HEK293 (cell line): ENCODE results near the gene DCAF6.

ENCODE experiments used
- CTCF ChIA-PET: fragments of 350-600 bp; formaldehyde crosslinking; extraction: SDS; loops from one replicate; lab custom pipeline; 2021; ENCODE audit warnings: antibody characterized with exemption; lab: Yijun Ruan, JAX
- POLR2A ChIA-PET: fragments of 300-600 bp; formaldehyde crosslinking; extraction: SDS; loops from one replicate; lab custom pipeline; 2020; ENCODE audit warnings: antibody characterized with exemption, inconsistent platforms; lab: Yijun Ruan, JAX
- H3K27ac ChIP-seq: fragments of 200-500 bp; sonication (Bioruptor generic); 2 replicates; pipeline ENCODE4 v1.5.1; 2014; ENCODE audit warnings: low read depth, low read length, control low read depth, inconsistent platforms; ENCODE audit errors: extremely low read depth
- H3K36me3 ChIP-seq, 2 experiments: fragments of 200-500 bp in 1 of 2; sonication (Bioruptor generic) in 1 of 2; 1 replicate in 1 of 2; 2 replicates in 1 of 2; pipeline ENCODE4 v1.5.1; 2014 to 2017; ENCODE audit warnings: inconsistent platforms in 2 of 2, low read length in 2 of 2; ENCODE audit not compliant: control insufficient read depth in 2 of 2, insufficient read depth in 1 of 2
- H3K4me1 ChIP-seq: fragments of 200-500 bp; sonication (Bioruptor generic); 2 replicates; pipeline ENCODE4 v1.5.1; 2014; ENCODE audit warnings: mild to moderate bottlenecking, low read length, inconsistent platforms; ENCODE audit not compliant: control insufficient read depth, insufficient read depth
- H3K4me3 ChIP-seq: 2 replicates; pipeline ENCODE4 v1.5.1; 2011; ENCODE audit warnings: low read depth, mild to moderate bottlenecking, control low read depth, low read length, moderate library complexity
- H3K9me3 ChIP-seq: fragments of 200-500 bp; sonication (Bioruptor generic); 2 replicates; pipeline ENCODE4 v1.5.1; 2014; ENCODE audit warnings: low read depth, low read length, inconsistent platforms; ENCODE audit not compliant: control insufficient read depth, insufficient read depth
- GFI1B ChIP-seq: fragments of 450-650 bp; formaldehyde crosslinking; IDR thresholded peaks from 2 replicates; pipeline ENCODE4 v1.5.1; 2016; ENCODE audit warnings: missing biosample characterization, missing genetic modification characterization
- HOXC10 ChIP-seq: sonication (generic); formaldehyde crosslinking; IDR thresholded peaks from 2 replicates; pipeline ENCODE4 v1.8.1; 2023; ENCODE audit warnings: mild to moderate bottlenecking, missing genetic modification reagents
- HOXD13 ChIP-seq: sonication (generic); formaldehyde crosslinking; IDR thresholded peaks from 2 replicates; pipeline ENCODE4 v1.8.0; 2022; ENCODE audit warnings: missing genetic modification reagents, borderline replicate concordance
- SP3 ChIP-seq: fragments of 450-650 bp; formaldehyde crosslinking; IDR thresholded peaks from 2 replicates; pipeline ENCODE4 v1.5.1; 2016; ENCODE audit warnings: missing biosample characterization, missing genetic modification characterization
- SP7 ChIP-seq: fragments of 450-650 bp; formaldehyde crosslinking; IDR thresholded peaks from 2 replicates; pipeline ENCODE4 v1.5.1; 2016; ENCODE audit warnings: missing biosample characterization, missing genetic modification characterization
- ZBTB44 ChIP-seq: fragments of 450-650 bp; IDR thresholded peaks from 2 replicates; pipeline ENCODE4 v1.5.1; 2018; ENCODE audit warnings: missing biosample characterization, mild to moderate bottlenecking, missing genetic modification characterization
- ZFHX2 ChIP-seq: fragments of 450-650 bp; formaldehyde crosslinking; conservative IDR thresholded peaks from 2 replicates; pipeline ENCODE4 v1.5.1; 2016; ENCODE audit warnings: missing biosample characterization, missing genetic modification characterization
- ZNF16 ChIP-seq: fragments of 450-650 bp; formaldehyde crosslinking; IDR thresholded peaks from 2 replicates; pipeline ENCODE4 v1.5.1; 2016; ENCODE audit warnings: low read depth, missing biosample characterization, missing genetic modification characterization
- ZNF324 ChIP-seq: fragments of 450-650 bp; formaldehyde crosslinking; IDR thresholded peaks from 2 replicates; pipeline ENCODE4 v1.5.1; 2016; ENCODE audit warnings: missing biosample characterization, missing genetic modification characterization
- ZNF362 ChIP-seq: fragments of 450-650 bp; formaldehyde crosslinking; IDR thresholded peaks from 2 replicates; pipeline ENCODE4 v1.5.1; 2016; ENCODE audit warnings: missing biosample characterization, missing genetic modification characterization
- ZNF473 ChIP-seq: fragments of 450-650 bp; formaldehyde crosslinking; IDR thresholded peaks from 2 replicates; pipeline ENCODE4 v1.5.1; 2017; ENCODE audit warnings: missing biosample characterization, missing genetic modification characterization
- ZNF510 ChIP-seq: fragments of 450-650 bp; formaldehyde crosslinking; IDR thresholded peaks from 2 replicates; pipeline ENCODE4 v1.5.1; 2018; ENCODE audit warnings: mild to moderate bottlenecking, missing genetic modification characterization, missing biosample characterization; ENCODE audit not compliant: insufficient replicate concordance
- ZNF514 ChIP-seq: fragments of 450-650 bp; formaldehyde crosslinking; IDR thresholded peaks from 2 replicates; pipeline ENCODE4 v1.5.1; 2016; ENCODE audit warnings: missing biosample characterization, missing genetic modification characterization
- ZNF549 ChIP-seq: fragments of 450-650 bp; IDR thresholded peaks from 2 replicates; pipeline ENCODE4 v1.5.1; 2018; ENCODE audit warnings: missing biosample characterization, missing genetic modification characterization, mild to moderate bottlenecking, inconsistent platforms, moderate library complexity
- ZNF629 ChIP-seq: fragments of 450-650 bp; formaldehyde crosslinking; IDR thresholded peaks from 2 replicates; pipeline ENCODE4 v1.5.1; 2017; ENCODE audit warnings: missing biosample characterization, missing genetic modification characterization
- ZNF654 ChIP-seq: fragments of 450-650 bp; formaldehyde crosslinking; IDR thresholded peaks from 2 replicates; pipeline ENCODE4 v1.5.1; 2016; ENCODE audit warnings: low read depth, missing biosample characterization, missing genetic modification characterization
- ZNF670 ChIP-seq: fragments of 450-650 bp; formaldehyde crosslinking; IDR thresholded peaks from 2 replicates; pipeline ENCODE4 v1.5.1; 2016; ENCODE audit warnings: missing biosample characterization, missing genetic modification characterization, low read depth
- ZNF76 ChIP-seq: fragments of 450-650 bp; formaldehyde crosslinking; IDR thresholded peaks from 2 replicates; pipeline ENCODE4; 2016; ENCODE audit warnings: low read depth, missing biosample characterization, missing genetic modification characterization, borderline replicate concordance
- ZNF843 ChIP-seq: fragments of 450-650 bp; formaldehyde crosslinking; IDR thresholded peaks from 2 replicates; pipeline ENCODE4 v1.5.1; 2016; ENCODE audit warnings: missing biosample characterization, missing genetic modification characterization
- ZSCAN30 ChIP-seq: fragments of 450-650 bp; IDR thresholded peaks from 2 replicates; pipeline ENCODE4 v1.5.1; 2018; ENCODE audit warnings: missing biosample characterization, mild to moderate bottlenecking, missing genetic modification characterization, moderate library complexity
- TF ChIP-seq, protein P1 (sequence below): fragments of 450-650 bp; formaldehyde crosslinking; IDR thresholded peaks from 2 replicates; pipeline ENCODE4 v1.5.1; 2016; ENCODE audit warnings: missing biosample characterization, missing genetic modification characterization

DCAF6 gene

GRCh38 chr1:167893798-167894197 lies 42.7 kb upstream of the DCAF6 start:
- TF ChIP-seq ZNF654 (tag by site-specific recombination) = no peak
- TF ChIP-seq ZNF473 = no peak
- TF ChIP-seq ZBTB44 = no peak
- no peak for TF ChIP-seq ZNF514
- no peak for TF ChIP-seq ZNF670 (tag by site-specific recombination)
- no peak for TF ChIP-seq SP3 (tag by site-specific recombination)
- no peak for TF ChIP-seq HOXD13
- no peak for TF ChIP-seq ZNF843 (tag by site-specific recombination)
- no peak for TF ChIP-seq ZNF324 (tag by site-specific recombination)
- no peak for TF ChIP-seq ZNF549 (tag by site-specific recombination)
- no peak for TF ChIP-seq SP7 (tag by site-specific recombination)
- Histone ChIP-seq H3K27ac (no peak overlapping the region), H3K4me3 (no peak overlapping the region), H3K4me1 (no peaks in the 10 kb centered on the region), H3K9me3 (no peaks in the 10 kb centered on the region), H3K36me3 (no peaks in the 10 kb centered on the region)
- ChIA-PET CTCF (interaction anchor here (0.6 kb wide), 2 partner anchors 92 to 1222 kb away, joined by 3 read pairs; no protein-coding TSS in a partner anchor), POLR2A (interaction anchor here (1.2 kb wide), 1 partner anchor 10 kb away, joined by 4 read pairs; no protein-coding TSS in a partner anchor)

DNA sequence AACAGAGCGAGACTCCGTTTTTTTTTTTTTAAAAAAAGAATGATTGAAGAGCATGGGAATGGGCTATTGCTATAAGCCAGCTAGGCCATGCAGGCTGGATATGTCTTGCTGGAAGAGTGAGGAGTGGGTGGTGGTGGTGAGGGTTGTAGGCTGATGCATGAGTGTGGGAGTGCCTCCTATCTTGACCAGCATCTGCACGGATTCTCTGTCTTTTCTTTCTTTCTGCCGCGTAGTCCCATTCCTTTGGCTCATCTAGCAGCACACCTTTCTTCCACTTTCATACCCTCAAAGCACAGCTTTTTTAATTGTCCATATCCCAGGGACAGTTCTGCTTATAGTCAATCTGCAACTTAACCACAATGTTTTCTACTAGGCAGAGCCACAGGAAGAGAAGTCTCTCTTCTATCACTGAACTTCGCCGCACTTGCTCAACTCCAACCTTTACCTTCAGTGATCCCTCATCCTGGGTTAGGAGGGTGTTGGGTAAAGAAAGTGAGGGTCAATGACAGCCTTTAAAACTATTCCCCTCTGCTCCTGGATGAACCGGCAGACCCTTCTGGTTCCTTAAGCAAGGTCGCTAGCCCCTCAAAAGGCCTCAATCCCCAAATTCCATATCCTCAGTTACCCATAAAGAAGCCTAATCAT lies 37.8 kb upstream of the DCAF6 start:
- H3K4me3 ChIP-seq = no peak overlapping the region
- H3K36me3 ChIP-seq = no peaks in the 10 kb centered on the region
- TF ChIP-seq ZNF362 (no peak), ZFHX2 (tag by site-specific recombination) (peak; percentile 29; the same call in 1 of the 2 replicates)
- no peak overlapping the region for H3K27ac ChIP-seq
- H3K4me1 ChIP-seq = no peaks in the 10 kb centered on the region
- POLR2A ChIA-PET = interaction anchor here (0.6 to 1.4 kb wide), 3 partner anchors 28 to 79 kb away, joined by 3 read pairs; no protein-coding TSS in a partner anchor
- CTCF ChIA-PET = no interaction called here
- no peaks in the 10 kb centered on the region for H3K9me3 ChIP-seq

GRCh38 chr1:167899253-167899681 lies 37.2 kb upstream of the DCAF6 start:
- ChIA-PET CTCF (no interaction called here), POLR2A (interaction anchor here (1.0 to 1.4 kb wide), 2 partner anchors 28 to 36 kb away, joined by 3 read pairs; no protein-coding TSS in a partner anchor)
- no peaks in the 10 kb centered on the region for H3K4me1 ChIP-seq
- H3K36me3 ChIP-seq = no peaks in the 10 kb centered on the region
- H3K27ac ChIP-seq = no peak overlapping the region
- H3K4me3 ChIP-seq = no peak overlapping the region
- TF ChIP-seq ZNF629 (tag by site-specific recombination) (no peak), HOXC10 (no peak), ZSCAN30 (tag by site-specific recombination) (no peak), ZNF16 (tag by site-specific recombination) (no peak), GFI1B (no peak), ZNF76 (tag by site-specific recombination) (no peak), ZNF670 (tag by site-specific recombination) (no peak), ZNF510 (tag by site-specific recombination) (no peak)
- TF ChIP-seq, protein P1, sequence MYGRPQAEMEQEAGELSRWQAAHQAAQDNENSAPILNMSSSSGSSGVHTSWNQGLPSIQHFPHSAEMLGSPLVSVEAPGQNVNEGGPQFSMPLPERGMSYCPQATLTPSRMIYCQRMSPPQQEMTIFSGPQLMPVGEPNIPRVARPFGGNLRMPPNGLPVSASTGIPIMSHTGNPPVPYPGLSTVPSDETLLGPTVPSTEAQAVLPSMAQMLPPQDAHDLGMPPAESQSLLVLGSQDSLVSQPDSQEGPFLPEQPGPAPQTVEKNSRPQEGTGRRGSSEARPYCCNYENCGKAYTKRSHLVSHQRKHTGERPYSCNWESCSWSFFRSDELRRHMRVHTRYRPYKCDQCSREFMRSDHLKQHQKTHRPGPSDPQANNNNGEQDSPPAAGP = no peak
- H3K9me3 ChIP-seq = no peaks in the 10 kb centered on the region
